Stimulated activated CD8-positive, alpha-beta memory T cell treated with anti-CD3 and anti-CD28 coated beads, Interleukin-15, amount 100 ng/mL, for 4 hours (primary cell): ENCODE measurements around the gene MAGI3.
"Not testable (repeated sequence)": the region's sequence is repeated elsewhere in the genome, so short reads cannot be mapped to it uniquely, and the experiment has no call there.

ENCODE experiments used
- DNase-seq, 2 donors: peaks; one replicate each; pipeline ENCODE4 v3.0.0-alpha.2; 2020; ENCODE audit warnings: low read depth in 2 of 2

MAGI3 gene

GRCh38 chr1:113515498-113515897 lies 125.2 kb downstream of the MAGI3 start:
- no peak for DNase-seq

- DNase-seq = no peak
These were observed 127.0 kb downstream of the MAGI3 start for GRCh38 chr1:113517346-113517745.

GRCh38 chr1:113517983-113518382 lies 127.7 kb downstream of the MAGI3 start:
- no peak for DNase-seq

- DNase-seq = no peak
These were observed 129.2 kb downstream of the MAGI3 start for GRCh38 chr1:113519556-113519955.

- no peak for DNase-seq
These were observed 139.7 kb downstream of the MAGI3 start for GRCh38 chr1:113530021-113530420.

GRCh38 chr1:113531321-113531720 lies 141.0 kb downstream of the MAGI3 start:
- no peak for DNase-seq

GRCh38 chr1:113533061-113533460 lies 142.7 kb downstream of the MAGI3 start:
- DNase-seq = no peak

- no peak for DNase-seq
These were observed 144.0 kb downstream of the MAGI3 start for GRCh38 chr1:113534130-113534817.

GRCh38 chr1:113534875-113535274 lies 144.6 kb downstream of the MAGI3 start:
- no peak for DNase-seq

GRCh38 chr1:113536182-113536780 lies 146.0 kb downstream of the MAGI3 start:
- DNase-seq = no peak

- no peak for DNase-seq
These were observed 147.9 kb downstream of the MAGI3 start for GRCh38 chr1:113538225-113538624.

- DNase-seq = no peak
These were observed 150.0 kb downstream of the MAGI3 start for GRCh38 chr1:113540335-113540734.

GRCh38 chr1:113541106-113541505 lies 150.8 kb downstream of the MAGI3 start:
- no peak for DNase-seq

GRCh38 chr1:113542221-113542701 lies 151.9 kb downstream of the MAGI3 start:
- no peak for DNase-seq

GRCh38 chr1:113543110-113543509 lies 152.8 kb downstream of the MAGI3 start:
- no peak for DNase-seq

- no peak for DNase-seq
These were observed 154.9 kb downstream of the MAGI3 start for GRCh38 chr1:113545210-113545609.

GRCh38 chr1:113545626-113546025 lies 155.3 kb downstream of the MAGI3 start:
- no peak for DNase-seq

GRCh38 chr1:113551728-113552127 lies 161.4 kb downstream of the MAGI3 start:
- DNase-seq = no peak

GRCh38 chr1:113552244-113552643 lies 161.9 kb downstream of the MAGI3 start:
- no peak for DNase-seq

GRCh38 chr1:113557187-113557586 lies 166.9 kb downstream of the MAGI3 start:
- DNase-seq = no peak

- no peak for DNase-seq
These were observed 175.3 kb downstream of the MAGI3 start for GRCh38 chr1:113565621-113566020.

GRCh38 chr1:113567427-113567826 lies 177.1 kb downstream of the MAGI3 start:
- DNase-seq = no peak

- DNase-seq = not testable (repeated sequence)
These were observed 185.5 kb downstream of the MAGI3 start for GRCh38 chr1:113575744-113576260.
